ENCODE measurements around the gene CATSPERD. TPM values are rescaled to one million over a fixed set of nuclear protein-coding genes. Genes with fewer than 3 reads are reported as not detected.
"Not testable (repeated sequence)": the region's sequence is repeated elsewhere in the genome, so short reads cannot be mapped to it uniquely, and the experiment has no call there.

CATSPERD gene
- total RNA-seq, 2 experiments from 2014 or later, result not detected

- no peaks in the 10 kb centered on the region for H3K9me3 Mint-ChIP-seq
- peaks cover 10% of the 10 kb centered on the region for H3K27me3 Mint-ChIP-seq
- no peak for DNase-seq
- H3K4me3 Mint-ChIP-seq, result no peak overlapping the region
- no peak overlapping the region for H3K27ac Mint-ChIP-seq
- H3K4me1 Mint-ChIP-seq, result no peaks in the 10 kb centered on the region
- H3K36me3 Mint-ChIP-seq, result no peaks in the 10 kb centered on the region
Observed at GRCh38 chr19:5775668-5776309, 55.4 kb downstream of the CATSPERD start.

- H3K36me3 Mint-ChIP-seq, result no peaks in the 10 kb centered on the region
- no peaks in the 10 kb centered on the region for H3K4me1 Mint-ChIP-seq
Observed at GRCh38 chr19:5778402-5778801, 58.0 kb downstream of the CATSPERD start.

GRCh38 chr19:5780916-5781315, 60.5 kb downstream of the CATSPERD start:
- not testable (repeated sequence) for H3K9me3 Mint-ChIP-seq, H3K36me3 Mint-ChIP-seq, H3K4me3 Mint-ChIP-seq, DNase-seq, H3K4me1 Mint-ChIP-seq, H3K27me3 Mint-ChIP-seq, H3K27ac Mint-ChIP-seq

More at GRCh38 chr19:5778402-5778801, 58.0 kb downstream of the CATSPERD start:
- Mint-ChIP-seq H3K9me3 (no peaks in the 10 kb centered on the region), H3K27me3 (peaks cover 2% of the 10 kb centered on the region), H3K4me3 (no peak overlapping the region), H3K27ac (no peak overlapping the region)
- no peak for DNase-seq

GRCh38 chr19:5782322-5782721, 61.9 kb downstream of the CATSPERD start:
- Mint-ChIP-seq H3K4me3 (no peak overlapping the region), H3K27me3 (no peaks in the 10 kb centered on the region), H3K4me1 (no peaks in the 10 kb centered on the region), H3K36me3 (peaks cover 12% of the 10 kb centered on the region), H3K9me3 (no peaks in the 10 kb centered on the region), H3K27ac (no peak overlapping the region)
- no peak for DNase-seq

- Mint-ChIP-seq H3K27me3 (no peaks in the 10 kb centered on the region), H3K4me3 (no peak overlapping the region), H3K36me3 (peaks cover 15% of the 10 kb centered on the region), H3K9me3 (no peaks in the 10 kb centered on the region), H3K4me1 (no peaks in the 10 kb centered on the region), H3K27ac (no peak overlapping the region)
- no peak for DNase-seq
Observed at GRCh38 chr19:5782945-5783919, 62.8 kb downstream of the CATSPERD start.

- Mint-ChIP-seq H3K9me3 (no peaks in the 10 kb centered on the region), H3K4me3 (no peak within 1 kb of the TSS), H3K27me3 (no peaks in the 10 kb centered on the region), H3K27ac (no peak within 1 kb of the TSS), H3K36me3 (peaks cover 21% of the 10 kb centered on the region), H3K4me1 (peaks cover 2% of the 10 kb centered on the region)
- DNase-seq, result no peak
Observed at GRCh38 chr19:5784581-5785147, 64.2 kb downstream of the CATSPERD start, which contains the start of gene PRR22. Gene PRR22 (minus strand): TSS chr19:5784746. CDS start chr19:5784660, 86 bp downstream.

GRCh38 chr19:5785423-5785822, 65.0 kb downstream of the CATSPERD start:
- Mint-ChIP-seq H3K36me3 (peaks cover 27% of the 10 kb centered on the region), H3K27me3 (no peaks in the 10 kb centered on the region), H3K27ac (no peak overlapping the region), H3K4me3 (no peak overlapping the region), H3K4me1 (peaks cover 7% of the 10 kb centered on the region), H3K9me3 (no peaks in the 10 kb centered on the region)
- DNase-seq, result no peak

- H3K36me3 Mint-ChIP-seq, result peaks cover 32% of the 10 kb centered on the region
- no peaks in the 10 kb centered on the region for H3K9me3 Mint-ChIP-seq
- peaks cover 7% of the 10 kb centered on the region for H3K4me1 Mint-ChIP-seq
- H3K27me3 Mint-ChIP-seq, result no peaks in the 10 kb centered on the region
- H3K4me3 Mint-ChIP-seq, result no peak overlapping the region
- no peak overlapping the region for H3K27ac Mint-ChIP-seq
- no peak for DNase-seq
Observed at GRCh38 chr19:5786593-5787408, 66.4 kb downstream of the CATSPERD start.

GRCh38 chr19:5787409-5788182, 67.2 kb downstream of the CATSPERD start:
- DNase-seq, result no peak
- H3K36me3 Mint-ChIP-seq, result peaks cover 32% of the 10 kb centered on the region
- H3K27me3 Mint-ChIP-seq, result no peaks in the 10 kb centered on the region
- peaks cover 7% of the 10 kb centered on the region for H3K4me1 Mint-ChIP-seq
- no peak overlapping the region for H3K4me3 Mint-ChIP-seq
- H3K9me3 Mint-ChIP-seq, result no peaks in the 10 kb centered on the region
- no peak overlapping the region for H3K27ac Mint-ChIP-seq

- Mint-ChIP-seq H3K27me3 (peaks cover 5% of the 10 kb centered on the region), H3K9me3 (no peaks in the 10 kb centered on the region), H3K36me3 (peaks cover 32% of the 10 kb centered on the region), H3K27ac (no peak overlapping the region), H3K4me1 (peaks cover 7% of the 10 kb centered on the region), H3K4me3 (peak overlapping the region; percentile 40)
- DNase-seq, result no peak
Observed at GRCh38 chr19:5788422-5788821, 68.0 kb downstream of the CATSPERD start.

GRCh38 chr19:5789351-5789761, 68.9 kb downstream of the CATSPERD start:
- Mint-ChIP-seq H3K9me3 (no peaks in the 10 kb centered on the region), H3K36me3 (peaks cover 32% of the 10 kb centered on the region), H3K27ac (no peak overlapping the region), H3K4me1 (peaks cover 7% of the 10 kb centered on the region), H3K4me3 (peak overlapping the region; percentile 97), H3K27me3 (peaks cover 5% of the 10 kb centered on the region)
- DNase-seq, result no peak

- peak overlapping the region; percentile 97 for H3K4me3 Mint-ChIP-seq
Observed at GRCh38 chr19:5789886-5790558, 69.6 kb downstream of the CATSPERD start.

More at GRCh38 chr19:5789886-5790558, 69.6 kb downstream of the CATSPERD start:
- Mint-ChIP-seq H3K27me3 (peaks cover 5% of the 10 kb centered on the region), H3K36me3 (peaks cover 32% of the 10 kb centered on the region), H3K4me1 (peaks cover 7% of the 10 kb centered on the region), H3K27ac (peak overlapping the region; percentile 100), H3K9me3 (no peaks in the 10 kb centered on the region)
- no peak for DNase-seq

All from activated naive CD8-positive, alpha-beta T cell treated with anti-CD3 and anti-CD28 coated beads for 36 hours (primary cell).